G401.6 (cell line): ENCODE measurements around the gene SLC11A1.

Experiments
- FAIRE-seq: peaks from 2 replicates; lab custom pipeline; 2012; peaks lifted over from hg19 to GRCh38; lab: Jason Lieb, UNC

SLC11A1 gene

DNA sequence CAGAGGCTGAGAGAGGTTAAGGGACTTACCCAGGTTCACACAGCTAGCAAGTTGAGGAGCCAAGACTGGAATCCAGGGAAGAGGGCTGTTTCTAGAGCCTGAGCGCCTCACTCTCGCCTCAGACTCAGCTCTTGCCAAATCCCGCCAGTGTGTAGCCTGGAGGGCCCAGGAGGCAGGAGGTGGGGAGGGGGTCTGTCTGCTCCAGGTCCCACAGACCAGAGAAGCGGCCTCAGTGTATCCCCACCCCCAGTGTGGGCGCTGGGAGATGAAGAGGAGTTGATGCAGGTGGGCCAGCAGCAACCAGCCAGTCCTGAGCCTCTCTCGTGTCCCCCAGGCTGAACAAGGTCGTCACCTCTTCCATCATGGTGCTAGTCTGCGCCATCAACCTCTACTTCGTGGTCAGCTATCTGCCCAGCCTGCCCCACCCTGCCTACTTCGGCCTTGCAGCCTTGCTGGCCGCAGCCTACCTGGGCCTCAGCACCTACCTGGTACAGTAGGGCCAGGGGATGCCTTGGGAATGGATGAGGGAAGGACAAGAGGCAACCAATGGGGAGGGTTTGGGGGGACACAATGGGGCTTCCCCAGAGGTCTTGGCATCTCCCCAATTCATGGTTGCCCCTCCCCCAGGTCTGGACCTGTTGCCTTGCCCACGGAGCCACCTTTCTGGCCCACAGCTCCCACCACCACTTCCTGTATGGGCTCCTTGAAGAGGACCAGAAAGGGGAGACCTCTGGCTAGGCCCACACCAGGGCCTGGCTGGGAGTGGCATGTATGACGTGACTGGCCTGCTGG, 12.4 kb downstream of the SLC11A1 start:
- no peak for FAIRE-seq

DNA sequence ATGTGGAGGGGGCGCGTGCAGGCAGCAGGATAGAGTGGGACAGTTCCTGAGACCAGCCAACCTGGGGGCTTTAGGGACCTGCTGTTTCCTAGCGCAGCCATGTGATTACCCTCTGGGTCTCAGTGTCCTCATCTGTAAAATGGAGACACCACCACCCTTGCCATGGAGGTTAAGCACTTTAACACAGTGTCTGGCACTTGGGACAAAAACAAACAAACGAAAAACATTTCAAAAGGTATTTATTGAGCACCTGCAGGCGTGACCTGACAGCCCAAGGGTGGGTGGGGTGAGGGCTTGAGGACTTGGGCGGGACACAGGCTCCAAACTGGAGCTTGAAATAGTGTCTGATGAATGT, 13.0 kb downstream of the SLC11A1 start:
- no peak for FAIRE-seq

DNA sequence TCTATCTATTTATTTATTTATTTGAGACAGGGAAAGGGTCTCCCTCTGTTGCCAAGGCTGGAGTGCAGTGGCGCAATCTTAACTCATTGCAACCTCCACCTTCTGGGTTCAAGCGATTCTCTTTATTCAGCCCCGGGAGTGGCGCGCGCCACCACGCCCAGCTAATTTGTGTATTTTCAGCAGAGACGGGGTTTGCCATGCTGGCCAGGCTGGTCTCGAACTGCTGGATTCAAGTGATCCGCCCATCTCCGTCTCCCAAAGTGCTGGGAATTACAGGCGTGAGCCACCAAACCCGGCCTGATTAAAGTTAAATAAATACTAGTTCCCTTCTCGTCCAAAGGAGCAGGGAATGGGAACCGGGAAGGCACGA, 13.4 kb downstream of the SLC11A1 start:
- no peak for FAIRE-seq

DNA sequence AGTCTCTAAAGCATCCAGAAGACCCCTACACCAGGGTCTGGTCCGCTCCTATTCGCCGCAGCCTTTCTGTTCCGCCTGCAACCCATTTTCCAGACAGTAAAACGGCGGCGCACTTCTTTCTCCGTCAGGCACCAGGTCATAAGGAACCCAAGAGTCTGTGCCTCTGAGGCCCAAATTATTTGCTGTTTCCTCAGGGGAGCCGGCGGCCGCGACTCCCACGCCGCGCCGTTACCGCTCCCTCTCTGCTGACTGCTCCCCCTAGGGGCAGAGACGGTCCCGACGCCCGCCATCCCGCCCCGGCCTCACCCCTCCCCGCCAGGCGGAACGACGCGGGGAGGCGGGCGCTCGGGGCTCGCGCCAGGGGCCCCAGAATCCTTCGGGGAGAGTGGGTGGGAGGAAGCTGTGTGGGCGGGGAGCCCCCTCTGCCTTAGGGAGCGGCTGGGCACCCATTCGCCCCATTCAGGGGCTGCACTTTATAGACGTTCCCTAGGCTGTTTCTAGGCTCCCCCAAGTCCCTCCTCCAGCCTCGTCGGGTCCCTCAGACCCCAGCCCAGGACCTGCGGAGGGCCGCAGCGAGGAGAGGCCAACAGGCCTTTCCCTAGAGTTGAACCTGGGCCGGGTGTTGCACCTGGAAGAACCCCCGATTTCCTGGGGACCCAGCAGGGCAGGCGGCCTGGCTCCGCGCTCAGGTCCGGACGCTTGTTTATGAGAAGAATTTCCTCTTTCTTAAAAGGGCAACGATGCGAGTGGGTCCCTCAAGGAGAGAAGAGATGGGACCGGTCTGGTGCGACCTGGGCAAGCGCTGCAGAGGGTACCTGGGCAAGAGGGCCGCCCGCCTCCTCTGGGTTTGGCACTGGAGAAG, 14.0 kb downstream of the SLC11A1 start:
- peak; percentile 83 for FAIRE-seq

DNA sequence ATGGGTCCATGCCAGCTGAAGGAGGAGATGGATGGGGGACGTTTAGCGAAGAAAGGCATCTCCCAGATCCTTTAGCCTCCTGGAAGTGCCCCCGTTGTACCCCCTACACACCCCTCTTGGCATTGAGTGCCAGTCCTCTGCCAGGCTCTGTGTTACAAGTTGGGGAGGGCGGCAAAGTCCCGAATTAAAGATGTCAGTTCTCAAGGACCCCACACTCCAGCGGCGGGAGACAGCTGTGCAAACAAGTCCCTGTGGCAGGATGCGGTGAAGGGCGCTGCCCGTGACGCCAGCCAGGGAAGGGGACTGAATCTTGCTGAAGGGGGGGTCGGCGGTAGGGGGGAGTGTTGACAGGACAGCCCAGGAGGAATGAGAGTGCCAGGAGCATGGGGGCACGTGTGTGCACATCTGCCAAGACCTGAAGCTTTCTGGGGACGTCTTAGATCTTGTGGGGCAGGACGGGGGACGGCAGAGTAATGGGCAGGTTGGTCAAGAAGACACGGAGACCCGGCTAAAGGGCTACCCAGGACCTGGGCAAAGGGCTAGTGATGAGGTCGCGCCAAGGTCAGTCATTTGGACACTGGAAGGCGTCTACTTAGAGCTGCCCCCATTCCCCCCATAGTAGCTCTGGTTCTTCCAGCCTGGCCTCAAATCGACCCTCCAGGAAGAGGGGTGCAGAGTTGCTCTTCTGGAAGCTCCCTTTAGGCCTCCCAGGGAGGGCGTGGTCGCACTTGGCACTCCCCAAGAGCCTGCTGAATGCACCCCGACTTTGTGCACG, 14.8 kb downstream of the SLC11A1 start:
- no peak for FAIRE-seq

DNA sequence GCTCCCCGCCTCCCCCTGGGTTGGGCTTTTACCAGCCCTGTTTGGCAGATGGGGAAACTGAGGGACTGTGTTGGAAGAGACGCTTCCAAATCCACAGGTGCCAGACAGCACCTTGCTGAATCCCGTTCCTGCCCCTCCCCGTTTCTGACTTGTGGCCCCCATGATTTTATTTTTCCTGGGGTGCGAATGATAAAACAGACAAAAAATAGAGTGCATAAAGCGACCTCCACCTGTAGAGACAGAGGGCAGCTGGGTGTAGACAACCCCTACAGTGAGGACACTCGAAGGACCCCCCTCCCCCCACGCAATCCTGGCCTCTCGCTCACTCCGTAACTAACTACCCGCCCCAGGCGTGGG, 15.4 kb downstream of the SLC11A1 start:
- no peak for FAIRE-seq

DNA sequence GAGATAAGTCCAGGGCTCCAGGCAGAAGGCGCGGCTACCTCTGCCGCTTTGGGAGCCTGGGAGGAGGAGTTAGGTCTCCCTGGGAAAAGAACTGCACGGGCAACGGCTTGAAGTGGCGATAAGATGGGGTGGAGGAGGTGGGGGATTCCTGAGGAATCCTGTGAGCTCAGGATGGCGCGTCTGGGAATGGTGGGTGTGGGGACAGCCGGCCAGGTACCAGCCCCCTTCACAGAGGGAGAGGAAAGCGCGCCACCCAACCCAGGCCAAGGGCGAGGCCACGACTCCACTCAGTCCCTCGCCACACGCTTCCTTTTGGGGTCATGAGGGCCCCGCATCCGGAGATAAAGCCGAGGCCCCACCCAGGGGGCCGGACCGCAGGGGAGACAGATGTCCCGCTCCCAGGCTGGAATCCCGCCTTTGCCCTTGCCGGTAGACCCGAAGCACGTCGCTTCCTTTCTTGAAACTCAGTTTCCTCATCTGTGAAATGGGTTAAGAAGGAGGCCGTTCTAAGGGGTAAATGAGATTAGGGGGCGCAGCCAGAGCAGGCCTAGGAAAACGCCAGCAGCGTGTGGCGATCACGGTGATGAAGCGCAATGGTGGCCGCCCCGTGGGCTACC, 15.9 kb downstream of the SLC11A1 start:
- FAIRE-seq, result peak; percentile 60

DNA sequence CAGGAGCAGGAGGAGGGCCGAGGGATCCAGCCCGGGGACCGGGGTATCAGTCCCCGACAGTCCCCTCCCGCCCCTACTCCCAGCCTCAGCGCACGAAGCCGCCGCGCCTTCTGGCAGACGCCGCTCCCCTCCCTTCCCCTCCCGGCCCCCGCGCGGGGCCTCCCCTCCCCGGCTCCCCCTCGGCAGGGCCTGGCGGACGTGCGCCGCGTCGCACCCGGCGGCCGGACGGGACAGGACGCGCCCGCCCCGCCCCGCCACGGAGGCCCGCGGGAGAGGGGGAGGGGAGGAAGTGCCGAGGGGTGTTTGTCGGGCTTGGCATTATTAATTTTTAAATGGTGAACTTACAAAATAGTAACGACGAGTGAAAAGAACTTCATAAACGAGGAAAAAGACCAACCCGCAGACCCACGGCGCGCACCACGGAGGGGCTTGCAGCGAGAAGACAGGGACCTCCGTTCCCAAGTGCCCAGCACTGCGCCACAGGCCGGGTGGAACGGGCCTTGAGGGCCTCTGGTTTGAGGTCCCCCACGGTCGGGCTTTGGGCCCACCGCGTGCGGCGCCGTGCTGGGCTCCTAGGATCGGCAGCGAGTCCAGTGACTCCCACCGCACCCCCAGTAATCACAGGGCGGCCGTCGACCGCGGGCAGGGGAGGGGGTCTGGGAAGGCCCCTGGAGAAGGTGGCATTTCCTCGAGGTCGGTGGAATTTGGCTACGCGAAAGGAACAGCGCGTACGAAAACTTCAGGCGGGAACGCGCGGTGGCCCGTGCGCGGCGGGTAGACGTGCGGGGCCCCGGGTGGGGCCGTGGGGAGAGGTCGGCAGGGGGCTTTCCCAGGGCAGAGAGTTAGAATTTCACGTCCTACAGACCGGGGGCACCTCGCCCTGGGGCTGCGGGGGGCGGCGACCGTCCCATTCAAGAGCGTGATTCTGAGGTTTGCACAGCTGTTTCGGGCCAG, 16.6 kb downstream of the SLC11A1 start:
- FAIRE-seq, result no peak

DNA sequence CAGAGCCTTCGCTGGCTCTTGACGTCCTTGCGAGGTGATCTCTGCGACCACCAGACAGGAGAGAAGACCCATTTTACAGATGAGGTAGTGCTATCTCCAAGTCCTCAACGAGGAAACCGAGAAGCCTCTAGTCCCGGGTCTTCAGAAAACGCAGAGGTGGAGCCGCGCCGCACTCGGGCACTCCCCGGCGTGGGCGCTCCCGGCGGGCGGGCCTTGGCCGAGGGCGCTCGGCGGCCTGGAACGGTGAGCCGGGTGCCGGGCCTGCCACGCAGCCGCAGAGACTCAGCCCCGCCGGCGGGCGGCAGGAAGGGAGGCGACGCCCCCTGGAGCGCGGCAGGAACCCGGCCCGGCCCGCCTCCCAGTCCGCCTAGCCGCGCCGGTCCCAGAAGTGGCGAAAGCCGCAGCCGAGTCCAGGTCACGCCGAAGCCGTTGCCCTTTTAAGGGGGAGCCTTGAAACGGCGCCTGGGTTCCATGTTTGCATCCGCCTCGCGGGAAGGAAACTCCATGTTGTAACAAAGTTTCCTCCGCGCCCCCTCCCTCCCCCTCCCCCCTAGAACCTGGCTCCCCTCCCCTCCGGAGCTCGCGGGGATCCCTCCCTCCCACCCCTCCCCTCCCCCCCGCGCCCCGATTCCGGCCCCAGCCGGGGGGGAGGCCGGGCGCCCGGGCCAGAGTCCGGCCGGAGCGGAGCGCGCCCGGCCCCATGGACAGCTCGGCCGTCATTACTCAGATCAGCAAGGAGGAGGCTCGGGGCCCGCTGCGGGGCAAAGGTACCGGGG, 17.5 kb downstream of the SLC11A1 start, which contains the start of gene CTDSP1:
TSS of gene CTDSP1 (plus strand) at position 478 of the 776 bp plus-strand sequence. CDS start at position 701, 223 bp downstream.
- peak; percentile 3 for FAIRE-seq

DNA sequence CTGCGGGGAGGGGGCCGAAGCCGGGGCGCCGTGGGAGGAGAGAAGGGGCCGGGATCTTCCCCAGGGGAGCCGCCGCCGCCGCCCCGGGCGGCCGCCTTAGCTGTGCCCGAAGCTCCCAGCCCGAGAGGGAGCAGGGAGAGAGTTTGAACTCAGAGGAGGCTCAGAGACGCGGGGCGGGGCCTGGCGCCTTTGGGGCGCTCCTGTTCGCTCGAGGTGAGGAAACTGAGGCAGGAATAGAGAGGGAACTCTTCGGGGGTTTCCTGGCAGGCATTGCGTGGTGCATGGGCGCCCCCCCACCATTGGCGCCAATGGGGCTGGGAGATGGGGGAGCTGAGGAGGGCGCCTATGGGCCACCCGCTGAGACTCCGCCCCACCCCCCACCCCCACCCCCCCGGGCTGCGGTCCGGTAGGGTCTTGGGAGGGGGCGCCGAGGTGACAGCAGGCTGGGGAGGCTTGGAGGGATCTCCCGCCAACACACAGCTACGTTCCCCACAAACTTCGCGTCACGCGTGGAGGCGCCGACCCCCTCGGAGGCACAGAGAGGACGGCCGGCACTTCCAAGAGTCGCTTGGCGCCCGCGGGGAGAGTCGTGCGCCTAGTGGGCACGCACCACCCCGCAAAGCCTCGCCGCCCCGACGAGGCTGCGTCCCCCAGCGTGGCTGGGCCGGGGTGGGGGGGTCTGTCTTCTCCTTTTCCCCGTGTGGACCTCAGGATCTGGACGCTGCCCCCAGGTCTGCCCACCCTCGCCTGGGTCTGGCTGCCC, 18.3 kb downstream of the SLC11A1 start:
- no peak for FAIRE-seq

DNA sequence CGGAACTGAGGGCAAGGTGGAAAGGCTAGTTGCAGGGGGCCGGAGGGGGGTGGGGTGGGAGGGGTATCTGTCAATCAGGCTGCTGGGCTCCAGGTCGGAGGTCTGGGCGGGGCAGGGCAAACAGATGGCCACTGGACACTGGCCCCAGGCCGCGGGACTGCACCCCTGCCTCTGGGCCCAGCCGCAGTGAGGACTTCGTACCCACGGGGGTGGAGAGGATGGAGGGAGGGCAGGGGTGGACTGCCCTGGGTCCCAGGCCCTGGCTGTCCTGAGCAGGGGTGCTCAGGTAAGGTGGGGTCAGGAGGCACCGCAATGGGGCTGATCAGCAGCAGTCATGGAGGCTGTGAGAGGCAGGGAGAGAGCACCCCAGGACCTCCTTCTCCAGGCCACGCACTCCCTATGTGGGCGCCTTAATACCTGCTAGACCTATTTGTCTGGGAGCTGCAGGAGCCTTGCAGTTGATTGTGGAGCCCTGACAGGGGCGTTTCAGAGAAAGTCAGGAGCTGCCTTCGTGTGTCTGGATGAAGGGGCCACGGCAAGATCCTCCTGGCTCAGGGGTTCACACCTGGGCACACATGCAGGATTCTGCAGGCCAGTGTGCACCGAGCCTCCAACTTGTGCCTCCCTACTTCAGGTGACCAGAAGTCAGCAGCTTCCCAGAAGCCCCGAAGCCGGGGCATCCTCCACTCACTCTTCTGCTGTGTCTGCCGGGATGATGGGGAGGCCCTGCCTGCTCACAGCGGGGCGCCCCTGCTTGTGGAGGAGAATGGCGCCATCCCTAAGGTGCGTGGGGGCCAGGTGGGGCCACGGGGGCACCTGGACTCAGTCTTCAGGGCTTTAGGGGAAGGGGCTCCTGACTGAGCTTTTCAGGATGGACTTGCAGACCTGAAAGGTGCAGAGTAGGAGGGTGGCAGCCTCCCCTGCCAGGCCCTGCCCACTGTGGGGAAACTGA, 19.1 kb downstream of the SLC11A1 start:
- FAIRE-seq, result no peak

DNA sequence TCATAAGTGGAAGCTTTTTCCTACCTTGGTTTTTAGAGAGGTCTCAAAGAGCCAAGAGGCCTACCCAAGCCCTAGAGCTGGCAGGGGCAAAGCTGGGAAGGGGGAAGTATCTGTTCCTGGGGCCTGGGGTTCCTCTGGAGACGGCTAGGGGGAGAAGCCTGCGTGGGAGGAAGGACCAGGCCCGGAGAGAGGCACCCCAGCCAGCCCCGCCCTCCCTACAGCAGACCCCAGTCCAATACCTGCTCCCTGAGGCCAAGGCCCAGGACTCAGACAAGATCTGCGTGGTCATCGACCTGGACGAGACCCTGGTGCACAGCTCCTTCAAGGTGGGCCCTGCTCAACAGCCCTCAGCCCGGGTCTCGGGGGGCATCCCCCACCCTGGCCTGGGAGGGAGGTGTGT, 19.8 kb downstream of the SLC11A1 start:
- no peak for FAIRE-seq

DNA sequence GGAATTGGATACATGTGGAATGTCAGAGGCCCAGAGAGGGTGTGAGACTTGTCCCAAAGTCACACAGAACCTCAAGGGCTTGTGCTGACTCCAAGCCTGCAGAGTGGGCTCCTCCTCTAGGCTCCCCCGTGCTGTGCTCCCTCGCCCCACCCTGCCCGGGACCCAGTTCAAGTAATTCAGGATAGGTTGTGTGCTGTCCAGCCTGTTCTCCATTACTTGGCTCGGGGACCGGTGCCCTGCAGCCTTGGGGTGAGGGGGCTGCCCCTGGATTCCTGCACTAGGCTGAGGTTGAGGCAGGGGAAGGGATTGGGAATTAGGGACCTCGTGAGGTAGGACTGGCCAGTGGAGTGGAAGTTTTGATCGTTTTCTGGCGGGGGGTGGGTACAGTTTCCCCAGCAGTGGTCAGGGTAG, 20.4 kb downstream of the SLC11A1 start:
- FAIRE-seq, result no peak

DNA sequence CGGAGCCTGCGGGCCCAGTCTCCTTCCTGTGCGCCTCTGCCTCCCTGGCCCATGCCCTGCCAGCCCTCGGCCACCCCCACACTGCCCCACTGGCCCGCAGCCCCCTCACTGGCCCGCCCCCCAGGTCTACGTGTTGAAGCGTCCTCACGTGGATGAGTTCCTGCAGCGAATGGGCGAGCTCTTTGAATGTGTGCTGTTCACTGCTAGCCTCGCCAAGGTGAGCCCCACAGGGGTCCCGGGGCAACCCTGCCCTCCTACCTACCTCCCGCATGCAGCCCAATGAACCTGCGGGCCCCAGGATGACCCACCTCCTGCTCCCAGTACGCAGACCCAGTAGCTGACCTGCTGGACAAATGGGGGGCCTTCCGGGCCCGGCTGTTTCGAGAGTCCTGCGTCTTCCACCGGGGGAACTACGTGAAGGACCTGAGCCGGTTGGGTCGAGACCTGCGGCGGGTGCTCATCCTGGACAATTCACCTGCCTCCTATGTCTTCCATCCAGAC, 20.9 kb downstream of the SLC11A1 start:
- FAIRE-seq, result no peak

DNA sequence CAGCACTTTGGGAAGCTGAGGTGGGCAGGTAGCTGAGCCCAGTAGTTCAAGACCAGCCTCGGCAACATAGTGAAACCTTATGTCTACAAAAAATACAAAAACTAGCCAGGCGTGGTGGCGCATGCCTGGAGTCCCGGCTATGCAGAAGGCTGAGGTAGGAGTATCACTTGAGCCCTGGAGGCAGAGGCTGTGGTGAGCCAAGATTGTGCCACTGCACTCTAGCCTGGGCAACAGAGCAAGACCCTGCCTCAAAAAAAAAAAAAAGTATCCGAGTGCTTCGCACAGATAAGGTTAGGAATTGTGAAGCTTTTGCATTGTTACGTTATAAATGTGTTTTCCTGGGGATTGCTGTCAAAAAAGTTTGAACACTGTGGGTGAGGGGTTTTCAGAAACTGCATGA, 21.7 kb downstream of the SLC11A1 start:
- no peak for FAIRE-seq

DNA sequence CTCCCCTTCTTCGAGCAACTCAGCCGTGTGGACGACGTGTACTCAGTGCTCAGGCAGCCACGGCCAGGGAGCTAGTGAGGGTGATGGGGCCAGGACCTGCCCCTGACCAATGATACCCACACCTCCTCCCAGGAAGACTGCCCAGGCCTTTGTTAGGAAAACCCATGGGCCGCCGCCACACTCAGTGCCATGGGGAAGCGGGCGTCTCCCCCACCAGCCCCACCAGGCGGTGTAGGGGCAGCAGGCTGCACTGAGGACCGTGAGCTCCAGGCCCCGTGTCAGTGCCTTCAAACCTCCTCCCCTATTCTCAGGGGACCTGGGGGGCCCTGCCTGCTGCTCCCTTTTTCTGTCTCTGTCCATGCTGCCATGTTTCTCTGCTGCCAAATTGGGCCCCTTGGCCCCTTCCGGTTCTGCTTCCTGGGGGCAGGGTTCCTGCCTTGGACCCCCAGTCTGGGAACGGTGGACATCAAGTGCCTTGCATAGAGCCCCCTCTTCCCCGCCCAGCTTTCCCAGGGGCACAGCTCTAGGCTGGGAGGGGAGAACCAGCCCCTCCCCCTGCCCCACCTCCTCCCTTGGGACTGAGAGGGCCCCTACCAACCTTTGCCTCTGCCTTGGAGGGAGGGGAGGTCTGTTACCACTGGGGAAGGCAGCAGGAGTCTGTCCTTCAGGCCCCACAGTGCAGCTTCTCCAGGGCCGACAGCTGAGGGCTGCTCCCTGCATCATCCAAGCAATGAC, 22.4 kb downstream of the SLC11A1 start:
- FAIRE-seq, result no peak

DNA sequence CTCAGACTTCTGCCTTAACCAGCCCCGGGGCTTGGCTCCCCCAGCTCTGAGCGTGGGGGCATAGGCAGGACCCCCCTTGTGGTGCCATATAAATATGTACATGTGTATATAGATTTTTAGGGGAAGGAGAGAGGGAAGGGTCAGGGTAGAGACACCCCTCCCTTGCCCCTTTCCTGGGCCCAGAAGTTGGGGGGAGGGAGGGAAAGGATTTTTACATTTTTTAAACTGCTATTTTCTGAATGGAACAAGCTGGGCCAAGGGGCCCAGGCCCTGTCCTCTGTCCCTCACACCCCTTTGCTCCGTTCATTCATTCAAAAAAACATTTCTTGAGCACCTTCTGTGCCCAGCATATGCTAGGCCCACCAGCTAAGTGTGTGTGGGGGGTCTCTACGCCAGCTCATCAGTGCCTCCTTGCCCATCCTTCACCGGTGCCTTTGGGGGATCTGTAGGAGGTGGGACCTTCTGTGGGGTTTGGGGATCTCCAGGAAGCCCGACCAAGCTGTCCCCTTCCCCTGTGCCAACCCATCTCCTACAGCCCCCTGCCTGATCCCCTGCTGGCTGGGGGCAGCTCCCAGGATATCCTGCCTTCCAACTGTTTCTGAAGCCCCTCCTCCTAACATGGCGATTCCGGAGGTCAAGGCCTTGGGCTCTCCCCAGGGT, 23.1 kb downstream of the SLC11A1 start:
- FAIRE-seq, result no peak
